SK-N-MC (cell line): Measurements from ENCODE around the gene EFNB2.

Source experiments
- DNase-seq: peaks from one replicate; pipeline ENCODE4 v3.0.0-alpha.2; 2011; ENCODE audit warnings: low read depth, low spot score
- H3K27ac ChIP-seq: fragments of 200-600 bp; sonication (generic); 2 replicates; pipeline ENCODE4 v1.5.1; 2016; ENCODE audit warnings: mixed run types
- H3K36me3 ChIP-seq: fragments of 200-600 bp; sonication (generic); 2 replicates; pipeline ENCODE4 v1.6.1; 2017; ENCODE audit warnings: antibody characterized with exemption, low read length, mixed read lengths; ENCODE audit not compliant: insufficient read depth
- H3K4me3 ChIP-seq: fragments of 200-600 bp; sonication (generic); 2 replicates; pipeline ENCODE4 v1.5.1; 2016
- H3K9ac ChIP-seq: fragments of 200-600 bp; sonication (generic); 2 replicates; pipeline ENCODE4 v1.8.0; 2017; ENCODE audit warnings: mixed run types, mixed read lengths; ENCODE audit not compliant: insufficient read length
- H3K9me3 ChIP-seq: fragments of 200-600 bp; sonication (generic); 2 replicates; pipeline ENCODE4 v1.6.1; 2017; ENCODE audit warnings: low read depth, mild to moderate bottlenecking, antibody characterized with exemption, low read length, moderate library complexity, mixed read lengths
- EZH2 ChIP-seq: fragments of 200-600 bp; sonication (generic); IDR thresholded peaks from one replicate; pipeline ENCODE4 v1.6.1; 2017; ENCODE audit warnings: antibody characterized with exemption
- FOXP2 ChIP-seq: optimal IDR thresholded peaks from 2 replicates; pipeline ENCODE3; 2011; ENCODE audit warnings: mild to moderate bottlenecking, moderate library complexity; ENCODE audit not compliant: insufficient read depth; ENCODE audit errors: extremely low read length, control extremely low read depth
- POLR2AphosphoS5 ChIP-seq: IDR thresholded peaks from 2 replicates; pipeline ENCODE4 v1.6.1; 2012; ENCODE audit warnings: mild to moderate bottlenecking, low read depth, low read length, borderline replicate concordance

Gene EFNB2

GRCh38 chr13:106513025-106513983 lies 22.2 kb downstream of the EFNB2 start:
- no peaks in the 10 kb centered on the region for H3K9me3 ChIP-seq
- no peak overlapping the region for H3K27ac ChIP-seq
- no peak overlapping the region for H3K4me3 ChIP-seq
- DNase-seq = no peak
- no peaks in the 10 kb centered on the region for H3K36me3 ChIP-seq
- no peak for TF ChIP-seq EZH2
- no peak for TF ChIP-seq POLR2AphosphoS5
- no peak overlapping the region for H3K9ac ChIP-seq

GRCh38 chr13:106507560-106508274 lies 27.7 kb downstream of the EFNB2 start:
- Histone ChIP-seq H3K36me3 (no peaks in the 10 kb centered on the region), H3K27ac (no peak overlapping the region), H3K9me3 (no peaks in the 10 kb centered on the region), H3K4me3 (no peak overlapping the region), H3K9ac (no peak overlapping the region)
- DNase-seq = no peak
- no peak for TF ChIP-seq POLR2AphosphoS5
- TF ChIP-seq FOXP2 = no peak
- TF ChIP-seq EZH2 = no peak

- Histone ChIP-seq H3K9me3 (no peaks in the 10 kb centered on the region), H3K4me3 (no peak overlapping the region), H3K36me3 (no peaks in the 10 kb centered on the region), H3K9ac (no peak overlapping the region), H3K27ac (no peak overlapping the region)
- DNase-seq = no peak
- TF ChIP-seq EZH2 (no peak), POLR2AphosphoS5 (no peak), FOXP2 (no peak)
Observed at GRCh38 chr13:106506286-106506685, 29.2 kb downstream of the EFNB2 start.

GRCh38 chr13:106505732-106506131 lies 29.7 kb downstream of the EFNB2 start:
- Histone ChIP-seq H3K9ac (no peak overlapping the region), H3K4me3 (no peak overlapping the region), H3K36me3 (no peaks in the 10 kb centered on the region), H3K9me3 (no peaks in the 10 kb centered on the region), H3K27ac (no peak overlapping the region)
- no peak for DNase-seq
- TF ChIP-seq EZH2 = no peak
- TF ChIP-seq POLR2AphosphoS5 = no peak
- no peak for TF ChIP-seq FOXP2

GRCh38 chr13:106505295-106505694 lies 30.2 kb downstream of the EFNB2 start:
- no peaks in the 10 kb centered on the region for H3K36me3 ChIP-seq
- H3K4me3 ChIP-seq = no peak overlapping the region
- H3K9ac ChIP-seq = no peak overlapping the region
- TF ChIP-seq FOXP2 = no peak
- TF ChIP-seq POLR2AphosphoS5 = no peak
- TF ChIP-seq EZH2 = no peak
- H3K9me3 ChIP-seq = no peaks in the 10 kb centered on the region
- no peak for DNase-seq
- no peak overlapping the region for H3K27ac ChIP-seq

- H3K36me3 ChIP-seq = no peaks in the 10 kb centered on the region
- no peaks in the 10 kb centered on the region for H3K9me3 ChIP-seq
- DNase-seq = no peak
- no peak overlapping the region for H3K4me3 ChIP-seq
- H3K27ac ChIP-seq = no peak overlapping the region
- no peak overlapping the region for H3K9ac ChIP-seq
- TF ChIP-seq POLR2AphosphoS5 (no peak), EZH2 (no peak), FOXP2 (no peak)
Observed at GRCh38 chr13:106503730-106504453, 31.6 kb downstream of the EFNB2 start.

GRCh38 chr13:106503272-106503671 lies 32.2 kb downstream of the EFNB2 start:
- Histone ChIP-seq H3K4me3 (no peak overlapping the region), H3K9ac (no peak overlapping the region), H3K9me3 (no peaks in the 10 kb centered on the region), H3K36me3 (no peaks in the 10 kb centered on the region), H3K27ac (no peak overlapping the region)
- no peak for DNase-seq
- no peak for TF ChIP-seq FOXP2
- no peak for TF ChIP-seq EZH2
- no peak for TF ChIP-seq POLR2AphosphoS5

- Histone ChIP-seq H3K27ac (no peak overlapping the region), H3K9ac (no peak overlapping the region), H3K9me3 (no peaks in the 10 kb centered on the region), H3K4me3 (no peak overlapping the region), H3K36me3 (no peaks in the 10 kb centered on the region)
- no peak for DNase-seq
- TF ChIP-seq FOXP2 (no peak), EZH2 (no peak), POLR2AphosphoS5 (no peak)
Observed at GRCh38 chr13:106500445-106500844, 35.0 kb downstream of the EFNB2 start.
